Measurements from ENCODE around the gene GTPBP10.
A peak's percentile ranks its signal among the peaks of the same experiment; 100 is the strongest.
"Not testable (repeated sequence)": the region's sequence is repeated elsewhere in the genome, so short reads cannot be mapped to it uniquely, and the experiment has no call there.

Gene GTPBP10

GRCh38 chr7:90346336-90347125, at the start of gene GTPBP10:
Gene GTPBP10 (plus strand): TSS chr7:90346716. CDS start chr7:90346742, 26 bp downstream.
- peak; percentile 95 to 96 for DNase-seq

DNA sequence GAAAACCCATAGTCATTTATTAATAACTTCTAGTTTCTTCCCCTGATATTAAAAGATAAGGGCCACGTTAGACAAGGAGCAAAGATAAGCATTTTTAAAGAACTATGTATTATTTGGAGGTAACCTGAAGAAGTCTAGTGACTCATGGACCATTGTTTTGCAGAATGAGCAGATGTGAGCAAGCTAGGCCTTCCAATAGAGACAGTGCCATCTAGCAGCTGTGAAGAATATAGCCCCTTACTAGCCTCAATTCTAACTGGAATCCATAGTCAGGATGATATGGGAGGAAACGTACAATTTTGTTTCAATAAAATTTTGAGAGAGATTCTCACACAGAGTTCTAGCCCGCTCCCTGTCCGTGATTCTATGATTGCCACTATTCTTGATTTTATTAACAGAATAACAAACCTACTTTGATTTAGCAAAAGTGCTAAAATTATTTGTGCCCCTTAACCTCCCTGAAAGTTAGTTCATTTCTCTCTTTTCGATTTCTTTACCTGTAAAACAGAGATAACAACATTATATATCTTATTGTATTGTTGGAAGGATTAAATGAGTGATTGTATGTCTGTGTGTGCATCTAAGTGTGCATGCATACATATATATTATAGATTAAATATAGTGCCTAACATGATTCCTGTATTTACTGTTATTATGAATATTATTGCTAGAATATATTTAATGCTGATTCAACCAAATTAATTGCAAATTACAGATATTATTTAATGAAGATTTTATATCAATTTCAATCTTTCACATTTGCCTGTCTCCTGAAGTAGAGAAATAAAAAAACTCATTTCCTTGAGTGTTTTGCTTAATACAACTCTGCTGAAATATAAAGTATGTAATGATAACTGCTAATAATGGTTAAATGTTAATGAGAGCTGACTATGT, 48.1 kb upstream of the GTPBP10 start:
- DNase-seq = no peak

DNA sequence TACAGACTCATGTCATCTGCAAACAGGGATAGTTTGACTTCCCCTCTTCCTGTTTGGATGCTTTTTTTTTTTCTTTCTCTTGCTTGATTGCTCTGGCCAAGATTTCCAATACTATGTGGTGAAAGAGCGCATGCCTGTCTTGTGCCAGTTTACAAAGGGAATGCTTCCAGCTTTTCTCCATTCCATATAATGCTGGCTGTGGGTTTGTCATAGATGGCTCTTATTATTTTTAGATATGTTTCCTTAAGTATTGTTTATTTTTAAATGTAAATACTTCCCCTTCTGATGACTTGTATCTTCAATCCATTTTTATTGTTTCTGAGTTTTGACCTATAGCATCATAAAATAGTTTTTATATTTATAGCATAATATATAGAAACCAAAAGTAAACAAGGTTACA, 43.3 kb upstream of the GTPBP10 start:
- DNase-seq = no peak

- DNase-seq = no peak
Measured at GRCh38 chr7:90309872-90310271, 36.6 kb upstream of the GTPBP10 start.

DNA sequence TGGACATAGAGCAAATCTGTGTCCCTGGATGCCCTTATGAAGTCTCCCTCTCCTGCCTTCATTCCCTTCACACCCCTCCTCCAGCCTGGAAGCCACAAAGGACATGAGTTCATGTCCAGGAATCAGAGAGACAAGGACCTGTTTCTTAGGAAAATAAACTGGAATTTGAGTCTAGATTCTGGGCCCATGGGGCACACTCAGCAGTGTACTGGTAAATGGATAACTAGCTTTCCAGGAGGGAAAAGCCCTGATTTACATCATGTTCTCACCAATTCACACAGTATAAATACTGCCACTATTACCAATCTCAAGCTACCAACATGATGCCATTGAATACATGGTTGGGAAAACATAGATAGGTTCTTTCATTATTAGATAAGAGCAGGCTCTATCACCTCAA, 35.3 kb upstream of the GTPBP10 start:
- no peak for DNase-seq

GRCh38 chr7:90312745-90313144, 33.8 kb upstream of the GTPBP10 start:
- DNase-seq = no peak

DNA sequence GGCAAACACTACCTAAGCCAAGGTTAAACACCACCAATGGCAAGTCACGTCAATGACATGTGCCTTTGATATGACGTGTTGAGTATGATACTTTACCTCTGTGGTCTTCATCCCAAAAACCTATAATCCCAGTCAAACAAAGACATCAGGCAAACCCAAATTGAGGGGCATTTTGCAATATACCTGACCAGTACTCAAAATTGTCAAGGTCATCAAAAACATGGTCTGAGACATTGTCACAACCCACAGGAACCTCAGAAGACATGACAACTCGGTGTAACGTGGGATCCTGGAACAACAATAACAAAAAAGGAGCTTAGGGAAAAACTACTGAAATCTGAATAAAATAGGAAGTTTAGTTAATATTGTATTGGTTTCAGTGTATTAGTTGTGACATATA, 32.6 kb upstream of the GTPBP10 start:
- DNase-seq = no peak

DNA sequence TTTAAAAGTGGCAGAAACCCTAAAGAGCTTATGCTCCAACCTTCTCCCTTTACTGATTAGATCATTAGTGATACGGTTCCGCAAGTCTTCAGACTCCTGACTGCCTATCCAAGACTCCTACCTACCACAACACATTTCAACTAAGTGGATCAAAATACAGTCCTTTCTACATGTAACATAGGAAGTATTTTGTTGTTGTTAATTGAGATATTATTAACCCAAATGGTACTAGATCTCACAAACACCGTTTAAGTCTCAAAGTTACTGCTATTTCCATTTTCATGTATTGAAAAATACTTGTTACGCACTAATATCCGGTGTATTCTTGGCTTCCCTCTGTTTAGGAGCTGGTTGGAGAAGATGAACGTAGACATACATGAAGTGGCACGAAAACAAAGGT, 26.5 kb upstream of the GTPBP10 start:
- no peak for DNase-seq

DNA sequence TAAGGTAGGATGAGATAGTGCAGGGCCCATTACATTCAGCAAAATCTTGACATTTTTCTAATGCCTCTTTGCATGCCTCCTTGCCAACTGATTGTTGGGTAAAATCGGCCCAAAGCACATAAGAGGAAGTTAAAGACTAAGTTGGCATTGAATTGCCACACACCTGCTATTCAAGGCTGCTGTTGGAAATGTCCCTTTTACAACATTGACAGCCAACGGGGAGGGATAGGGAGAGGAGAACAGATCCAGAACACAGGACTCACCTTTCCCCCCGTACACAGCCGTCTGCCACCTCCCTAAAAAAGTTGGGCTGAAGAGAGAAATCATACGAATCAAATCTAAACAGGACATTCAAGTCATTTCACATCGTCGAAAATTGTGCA, 26.1 kb upstream of the GTPBP10 start:
- DNase-seq = no peak

DNA sequence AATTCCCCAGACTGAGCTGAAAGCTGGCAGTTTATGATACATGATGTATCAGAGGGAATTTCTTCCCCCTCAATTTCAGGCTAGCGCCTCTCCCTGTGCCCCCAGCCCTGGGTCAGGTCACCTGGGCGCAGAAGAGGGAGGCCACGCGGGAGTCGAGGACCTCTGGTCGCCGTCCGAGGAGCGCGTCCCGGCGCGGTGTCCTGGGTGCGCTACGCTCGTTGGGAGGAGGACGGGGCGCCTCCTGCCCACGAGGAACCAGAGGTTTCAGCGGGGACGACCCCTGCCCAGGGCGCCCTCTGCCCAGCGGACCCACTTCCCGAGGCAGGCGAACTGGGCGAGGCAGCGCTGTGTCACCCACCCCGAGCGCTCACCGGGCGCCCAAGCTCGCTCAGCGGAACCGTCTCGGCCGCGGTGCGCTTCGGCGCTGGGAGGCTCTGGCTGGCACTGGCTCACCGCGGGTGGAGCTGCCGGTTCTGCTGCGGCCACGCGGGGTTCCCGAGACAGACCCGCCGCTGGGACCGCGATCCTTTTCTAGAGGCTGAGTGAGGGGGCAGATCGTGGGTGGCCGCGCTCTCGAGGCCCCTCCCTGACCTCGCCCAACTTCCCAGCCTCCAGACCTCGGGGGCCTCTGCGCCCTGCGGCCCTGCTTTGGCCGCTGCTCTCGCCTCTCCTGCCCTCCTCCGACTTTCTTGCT, 25.6 kb upstream of the GTPBP10 start, which contains the start of gene FAM237B:
FAM237B (minus strand) TSS at position 504 of the 694 bp plus-strand sequence. CDS start 1,556 bp downstream, outside the sequence.
- peak in 1 of 2 donors; percentile 14 for DNase-seq

DNA sequence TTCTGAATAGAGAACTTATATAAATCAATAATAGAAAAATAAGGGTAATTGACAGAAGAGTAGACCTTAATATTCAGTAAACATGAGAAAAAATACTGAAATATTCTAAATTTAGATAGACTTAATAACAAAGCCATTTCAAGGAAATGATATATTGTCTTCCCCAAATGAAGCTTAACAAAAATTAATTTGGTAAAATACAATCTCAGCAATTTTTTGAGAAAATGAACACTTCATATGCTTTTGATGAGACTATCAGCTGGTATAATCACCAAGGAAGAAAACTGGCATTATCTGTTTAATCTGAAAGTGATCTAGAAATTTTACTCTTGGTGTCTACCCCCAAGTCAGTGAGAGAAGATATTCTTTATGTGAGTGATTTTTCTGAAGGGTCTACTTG, 23.7 kb upstream of the GTPBP10 start:
- DNase-seq = no peak

- no peak for DNase-seq
Measured at GRCh38 chr7:90326500-90326899, 20.0 kb upstream of the GTPBP10 start.

- no peak for DNase-seq
Measured at GRCh38 chr7:90334193-90334843, 12.2 kb upstream of the GTPBP10 start.

- DNase-seq = not testable (repeated sequence)
Measured at GRCh38 chr7:90334926-90335325, 11.6 kb upstream of the GTPBP10 start.

GRCh38 chr7:90337106-90337505, 9.4 kb upstream of the GTPBP10 start:
- DNase-seq = no peak

GRCh38 chr7:90345016-90345415, 1.5 kb upstream of the GTPBP10 start:
- DNase-seq = no peak

DNA sequence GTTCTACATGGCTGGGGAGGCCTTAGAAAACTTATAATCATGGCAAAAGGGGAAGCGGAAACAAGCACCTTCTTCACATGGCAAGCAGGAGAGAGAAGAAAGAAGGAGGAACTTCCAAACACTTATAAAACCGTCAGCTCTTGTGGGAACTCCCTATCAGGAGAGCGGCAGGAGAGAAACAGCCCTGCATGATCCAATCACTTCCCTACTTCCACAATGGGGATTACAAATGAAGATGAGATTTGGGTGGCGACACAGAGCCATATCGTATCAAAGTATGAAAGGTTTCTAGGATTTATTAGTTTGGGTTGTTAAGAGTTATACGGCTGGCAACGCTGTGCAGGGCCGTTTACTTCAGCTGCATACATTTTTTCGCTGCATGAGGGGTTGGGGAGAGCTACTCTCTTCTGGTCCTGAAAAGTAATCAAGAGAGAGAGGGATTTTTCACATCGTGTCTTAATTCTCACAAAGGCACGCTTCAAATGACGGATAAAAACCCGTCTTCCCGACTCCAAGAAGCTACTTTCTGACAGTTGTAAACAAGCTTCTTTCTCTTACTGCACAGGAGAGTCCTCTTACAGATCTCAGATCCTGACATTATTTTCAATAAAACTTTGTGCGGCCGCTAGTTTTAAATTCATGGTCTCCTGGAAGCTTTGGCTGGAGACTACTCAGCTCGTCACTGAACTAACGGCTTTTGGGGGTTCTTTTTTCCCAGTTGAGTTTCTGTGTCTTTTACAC, 751 bp upstream of the GTPBP10 start:
- DNase-seq = peak in 1 of 2 donors; percentile 20

- DNase-seq = no peak
Measured at GRCh38 chr7:90347759-90348158, 1.2 kb downstream of the GTPBP10 start.

- DNase-seq = no peak
Measured at GRCh38 chr7:90349305-90349704, 2.8 kb downstream of the GTPBP10 start.

DNA sequence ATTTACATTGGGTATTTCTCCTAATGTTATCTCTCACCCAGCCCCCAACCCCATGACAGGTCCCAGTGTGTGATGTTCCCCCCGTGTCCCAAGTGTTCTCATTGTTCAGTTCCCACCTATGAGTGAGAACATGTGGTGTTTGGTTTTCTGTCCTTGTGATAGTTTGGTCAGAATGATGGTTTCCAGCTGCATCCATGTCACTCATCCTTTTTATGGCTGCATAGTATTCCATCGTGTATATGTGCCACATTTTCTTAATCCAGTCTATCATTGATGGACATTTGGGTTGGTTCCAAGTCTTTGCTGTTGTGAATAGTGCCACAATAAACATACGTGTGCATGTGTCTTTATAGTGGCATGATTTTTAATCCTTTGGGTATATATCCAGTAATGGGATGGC, 3.5 kb downstream of the GTPBP10 start:
- not testable (repeated sequence) for DNase-seq

DNA sequence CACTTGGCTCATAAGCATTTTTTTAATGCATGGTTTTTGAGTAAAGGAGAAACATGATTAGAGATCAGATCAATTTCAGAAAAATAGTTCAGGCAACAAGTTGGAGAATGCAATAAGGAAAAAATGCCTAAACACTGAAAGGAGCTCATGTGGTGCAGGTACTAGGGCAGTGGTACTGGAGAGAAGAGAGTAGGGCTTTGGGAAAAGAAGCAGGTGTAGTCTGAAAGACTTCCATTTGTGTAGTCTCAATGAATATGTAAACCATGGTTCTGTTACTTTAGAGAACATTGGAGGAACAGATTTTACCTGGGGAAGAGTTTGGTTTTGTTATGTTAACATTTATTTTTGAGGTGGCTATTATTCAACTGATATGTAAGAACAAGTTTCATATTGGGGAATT, 5.5 kb downstream of the GTPBP10 start:
- no peak for DNase-seq

DNA sequence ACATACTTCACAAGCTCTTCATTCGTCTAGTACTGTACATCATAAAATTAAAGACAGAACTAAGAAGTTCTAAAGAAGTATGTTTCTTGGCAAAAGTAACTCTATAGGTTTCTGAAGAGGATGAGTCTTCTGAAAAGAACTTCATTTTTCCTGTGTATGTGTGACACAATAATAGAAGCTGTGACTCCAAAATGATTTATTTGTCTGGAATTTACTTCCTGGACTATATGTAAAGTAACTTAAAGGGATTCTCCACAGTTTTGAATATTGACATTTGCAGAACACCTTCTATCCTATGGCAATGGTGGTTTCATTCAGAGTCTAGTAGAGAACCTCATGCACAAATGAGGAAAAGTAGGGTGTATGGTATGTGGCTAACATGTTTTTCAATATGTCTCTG, 36.9 kb downstream of the GTPBP10 start:
- no peak for DNase-seq

All from stimulated activated CD4-positive, alpha-beta T cell treated with anti-CD3 and anti-CD28 coated beads, Interleukin-2, amount 100 ng/mL, for 24 hours (primary cell).